ENCODE data around the gene ENO2.

The ENO2 gene

DNA sequence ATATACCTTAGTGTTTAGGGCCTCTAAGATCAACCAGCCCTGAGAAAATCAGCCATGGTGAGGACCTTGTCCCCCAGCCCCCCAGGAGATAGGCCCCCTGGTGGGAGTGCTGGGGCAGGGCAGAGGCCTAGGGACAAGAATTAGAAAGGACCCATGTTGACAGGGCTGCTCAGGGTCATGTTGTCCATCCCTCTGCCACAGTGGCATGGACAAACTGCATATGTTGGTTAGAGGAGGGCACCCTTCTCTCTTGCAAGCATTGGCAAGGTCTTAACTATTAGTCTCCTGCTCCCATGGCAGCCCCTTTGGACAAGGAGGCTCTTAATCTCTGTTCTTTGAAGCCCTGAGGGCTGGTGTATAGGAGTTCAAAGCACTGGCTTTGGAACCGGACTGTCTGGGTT, 36.0 kb downstream of the ENO2 start:
- CTCF ChIA-PET = interaction anchor here (1.2 to 11.4 kb wide), 3 partner anchors 10 to 67 kb away, joined by 6 to 226 read pairs (median 6); partner anchors contain the start of gene LPCAT3
- TF ChIP-seq CTCF (IDR thresholded peaks at IDR 0.05; ENCODE audit: insufficient read depth, low read length, missing control alignments) = peak; percentile 1
- H3K4me3 ChIP-seq (ENCODE audit: low read depth, low read length) = no peak overlapping the region
- DNase-seq (ENCODE audit: low read depth, low spot score) = no peak
- POLR2A ChIA-PET = no interaction called here

DNA sequence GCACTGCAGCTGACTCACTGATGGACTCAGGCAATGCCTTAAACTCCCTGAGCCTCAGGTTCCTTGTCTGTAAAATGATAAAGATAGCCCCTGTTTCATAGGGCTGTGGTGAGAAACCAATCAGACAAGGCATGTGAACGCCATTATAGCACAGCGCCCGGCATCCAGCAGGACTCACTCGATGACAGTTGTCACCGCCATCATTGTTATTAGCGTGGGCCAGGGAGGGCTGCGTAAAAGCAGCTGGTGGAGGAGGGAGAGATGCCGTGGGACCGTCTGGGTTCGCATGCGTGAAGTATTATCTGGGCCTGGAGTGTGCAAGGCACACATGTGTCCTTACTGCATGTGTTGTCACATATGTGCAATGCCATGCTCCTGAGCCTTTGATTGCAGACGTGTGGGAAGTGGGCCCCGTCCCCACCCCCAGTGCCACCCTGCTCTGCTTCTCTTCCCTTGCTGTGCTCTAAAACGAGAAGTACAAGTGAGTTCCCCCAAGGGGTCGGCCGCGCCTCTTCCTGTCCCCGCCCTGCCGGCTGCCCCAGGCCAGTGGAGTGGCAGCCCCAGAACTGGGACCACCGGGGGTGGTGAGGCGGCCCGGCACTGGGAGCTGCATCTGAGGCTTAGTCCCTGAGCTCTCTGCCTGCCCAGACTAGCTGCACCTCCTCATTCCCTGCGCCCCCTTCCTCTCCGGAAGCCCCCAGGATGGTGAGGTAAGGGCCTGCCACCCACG, 36.6 kb downstream of the ENO2 start, which contains the start of gene PTPN6:
Gene PTPN6, plus strand, starts transcription at position 546 of the 730 bp plus-strand sequence. Its CDS starts 157 bp downstream, at position 703.
- ChIA-PET POLR2A (no interaction called here), CTCF (interaction anchor here (11.4 kb wide), 1 partner anchor 9 kb away, joined by 226 read pairs; no protein-coding TSS in a partner anchor)
- H3K4me3 ChIP-seq (ENCODE audit: low read depth, low read length) = no peak within 1 kb of the TSS
- no peak for DNase-seq (ENCODE audit: low read depth, low spot score)
- TF ChIP-seq CTCF (IDR thresholded peaks at IDR 0.05; ENCODE audit: insufficient read depth, low read length, missing control alignments) = no peak

DNA sequence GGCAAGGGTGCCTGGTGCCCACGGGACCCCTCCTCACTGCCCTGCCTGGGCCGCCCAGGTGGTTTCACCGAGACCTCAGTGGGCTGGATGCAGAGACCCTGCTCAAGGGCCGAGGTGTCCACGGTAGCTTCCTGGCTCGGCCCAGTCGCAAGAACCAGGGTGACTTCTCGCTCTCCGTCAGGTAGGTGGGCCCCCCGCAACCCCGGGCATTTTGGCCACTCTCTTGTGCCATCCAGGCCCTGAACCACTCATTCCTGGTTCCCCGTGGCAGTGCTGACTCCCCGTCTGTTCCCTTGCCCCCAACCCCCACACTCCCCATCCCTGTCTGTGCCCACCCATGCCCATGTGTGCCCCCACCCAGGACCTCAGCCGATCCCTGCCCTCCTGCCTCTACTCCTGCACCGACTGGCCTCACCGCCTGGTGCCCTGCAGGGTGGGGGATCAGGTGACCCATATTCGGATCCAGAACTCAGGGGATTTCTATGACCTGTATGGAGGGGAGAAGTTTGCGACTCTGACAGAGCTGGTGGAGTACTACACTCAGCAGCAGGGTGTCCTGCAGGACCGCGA, 37.3 kb downstream of the ENO2 start:
- DNase-seq (ENCODE audit: low read depth, low spot score) = no peak
- H3K4me3 ChIP-seq (ENCODE audit: low read depth, low read length) = no peak overlapping the region
- ChIA-PET CTCF (interaction anchor here (0.5 to 11.4 kb wide), 6 partner anchors 9 to 278 kb away, joined by 3 to 226 read pairs (median 4); partner anchors contain the start of gene C1R), POLR2A (no interaction called here)
- no peak for TF ChIP-seq CTCF (IDR thresholded peaks at IDR 0.05; ENCODE audit: insufficient read depth, low read length, missing control alignments)

GRCh38 chr12:6952121-6952862, 37.9 kb downstream of the ENO2 start:
- TF ChIP-seq CTCF (IDR thresholded peaks at IDR 0.05; ENCODE audit: insufficient read depth, low read length, missing control alignments) = no peak
- H3K4me3 ChIP-seq (ENCODE audit: low read depth, low read length) = no peak overlapping the region
- DNase-seq (ENCODE audit: low read depth, low spot score) = no peak
- CTCF ChIA-PET = interaction anchor here (0.5 to 11.4 kb wide), 9 partner anchors 8 to 279 kb away, joined by 3 to 226 read pairs (median 4); partner anchors contain the start of genes C12orf57, C1R and RNU7-1
- POLR2A ChIA-PET = no interaction called here

- no peak overlapping the region for H3K4me3 ChIP-seq (ENCODE audit: low read depth, low read length)
- no peak for DNase-seq (ENCODE audit: low read depth, low spot score)
- ChIA-PET POLR2A (no interaction called here), CTCF (interaction anchor here (0.6 to 11.4 kb wide), 6 partner anchors 7 to 160 kb away, joined by 3 to 226 read pairs (median 4); partner anchors contain the start of genes C12orf57, C1R and RNU7-1)
- TF ChIP-seq CTCF (IDR thresholded peaks at IDR 0.05; ENCODE audit: insufficient read depth, low read length, missing control alignments) = no peak
Measured at GRCh38 chr12:6952863-6953441, 38.6 kb downstream of the ENO2 start.

Data from AG04449 (cell line).